M059J (cell line): ENCODE data around the gene TBX21. TPM values are rescaled to one million over a fixed set of nuclear protein-coding genes. Genes with fewer than 3 reads are reported as not detected.
"Not testable (repeated sequence)": the region's sequence is repeated elsewhere in the genome, so short reads cannot be mapped to it uniquely, and the experiment has no call there.

ENCODE experiments used
- DNase-seq: peaks from one replicate; pipeline ENCODE4 v3.0.0-alpha.2; 2012; ENCODE audit warnings: low read depth
- total RNA-seq: library from RNA; depleted of rRNA; stranded (reverse); fragments of >200 nt; shearing (Covaris generic); gene quantifications from 2 replicates; pipeline ENCODE4 v1.2.3, GENCODE V29; 2014

Gene TBX21
- total RNA-seq, 1 experiment from 2014 or later, result not detected

- DNase-seq, result no peak
Observed at GRCh38 chr17:47730681-47731080, 2.4 kb upstream of the TBX21 start.

DNA sequence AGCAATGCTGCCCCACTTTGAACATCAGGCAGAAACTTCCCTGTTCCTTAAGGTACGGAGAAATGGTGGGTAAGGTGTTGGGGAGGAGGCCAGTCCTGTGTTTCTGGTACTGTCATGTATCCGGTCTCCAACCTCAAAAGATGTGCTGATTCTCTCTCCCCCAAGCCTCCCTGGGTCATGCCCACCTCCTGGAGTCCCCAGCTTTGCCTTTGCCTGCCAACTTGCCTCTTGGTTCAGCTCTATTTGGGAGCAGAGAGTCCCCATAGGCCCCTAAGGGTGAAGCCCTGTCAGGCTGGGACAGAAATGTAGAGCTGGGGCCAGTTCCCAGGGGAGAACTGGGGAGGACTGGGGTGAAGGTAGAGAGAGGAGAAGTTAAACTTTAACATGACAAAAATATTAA, 1.6 kb upstream of the TBX21 start:
- DNase-seq, result no peak

DNA sequence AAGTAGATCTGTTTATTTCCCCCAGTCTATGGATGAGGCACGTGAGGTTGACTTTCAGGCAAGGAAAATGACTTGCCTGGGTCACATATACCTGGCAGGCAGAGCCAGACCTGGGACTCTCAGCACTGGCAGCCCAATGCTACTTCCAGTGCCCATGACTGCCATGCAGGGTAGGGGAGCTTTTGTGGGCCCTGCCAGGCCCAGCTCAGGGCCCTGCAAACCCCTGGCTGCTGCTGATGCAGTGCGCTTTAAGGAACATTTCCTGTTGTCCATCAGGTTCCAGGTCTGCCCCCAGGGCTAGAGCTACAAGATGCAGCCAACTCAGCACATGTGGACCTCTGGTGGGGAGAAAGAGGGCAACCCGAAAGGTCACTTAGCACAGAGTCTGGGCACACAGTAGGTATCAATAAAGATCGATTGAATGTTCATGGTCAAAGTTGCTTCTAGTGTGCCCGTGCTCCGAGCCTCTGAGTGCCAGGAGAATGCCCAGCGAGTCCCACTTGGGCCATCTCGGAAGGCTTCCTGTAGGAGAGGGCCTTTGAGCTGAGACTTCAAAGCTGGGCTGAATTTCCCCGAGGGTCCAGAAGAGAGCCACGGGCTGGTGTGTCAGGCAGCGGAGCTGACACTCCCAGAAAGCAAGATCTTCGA, 513 bp upstream of the TBX21 start:
- DNase-seq, result no peak

GRCh38 chr17:47733674-47734410, 806 bp downstream of the TBX21 start:
- DNase-seq, result no peak

GRCh38 chr17:47735139-47735464, 2.1 kb downstream of the TBX21 start:
- DNase-seq, result no peak

- no peak for DNase-seq
Observed at GRCh38 chr17:47735536-47736011, 2.5 kb downstream of the TBX21 start.

- no peak for DNase-seq
Observed at GRCh38 chr17:47736501-47737495, 3.8 kb downstream of the TBX21 start.

GRCh38 chr17:47738178-47738577, 5.1 kb downstream of the TBX21 start:
- no peak for DNase-seq

DNA sequence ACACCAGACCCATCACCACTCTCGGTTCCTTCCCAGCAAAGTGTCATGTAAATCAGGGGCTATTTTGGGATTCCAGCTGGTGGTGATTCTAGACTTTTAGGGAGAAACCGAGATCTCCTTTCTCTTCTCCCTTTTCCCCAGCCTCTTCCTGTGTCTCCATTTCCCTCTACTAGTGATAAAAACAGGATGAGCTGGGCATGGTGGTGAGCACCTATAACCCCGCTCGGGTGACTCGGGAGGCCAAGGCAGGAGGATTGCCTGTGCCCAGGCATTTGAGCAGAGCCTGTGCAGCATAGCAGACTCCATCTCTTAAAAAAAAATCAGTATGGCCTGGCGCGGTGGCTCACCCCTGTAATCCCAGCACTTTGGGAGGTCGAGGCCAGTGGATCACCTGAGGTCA, 6.1 kb downstream of the TBX21 start:
- no peak for DNase-seq

- not testable (repeated sequence) for DNase-seq
Observed at GRCh38 chr17:47739945-47740344, 6.9 kb downstream of the TBX21 start.

DNA sequence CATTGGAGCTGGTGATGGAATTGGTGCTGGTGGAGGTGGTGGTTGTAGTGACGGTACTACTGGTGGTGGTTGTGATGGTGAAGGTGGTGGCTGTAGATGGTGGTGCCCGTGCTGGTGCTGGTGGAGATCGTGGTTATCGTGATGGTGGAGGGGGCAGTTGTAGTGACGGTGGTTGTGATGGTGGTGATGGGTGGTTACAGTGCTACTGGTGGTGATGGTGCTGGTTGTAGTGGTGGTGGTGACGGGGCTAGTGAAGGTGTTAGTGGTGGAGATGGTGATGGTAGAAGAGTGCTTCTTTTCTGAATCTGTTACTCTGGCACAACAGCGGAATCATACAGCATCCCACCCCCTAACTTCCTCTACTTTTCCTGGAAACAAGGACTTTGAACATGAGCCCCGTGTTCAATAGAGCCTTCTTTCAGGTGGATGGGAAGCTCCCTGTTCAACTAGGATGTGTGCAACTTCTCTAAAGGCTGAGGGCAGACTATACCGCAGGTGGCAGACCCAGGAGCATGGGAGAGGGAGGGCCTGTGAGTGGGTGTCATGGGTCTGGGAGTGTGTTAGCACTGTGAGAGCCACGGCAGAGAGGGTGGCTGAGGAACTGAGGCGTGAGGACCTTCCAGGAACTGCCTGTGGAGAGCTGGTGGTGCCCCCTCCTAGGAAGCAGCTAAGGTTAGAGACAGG, 8.2 kb downstream of the TBX21 start:
- no peak for DNase-seq

DNA sequence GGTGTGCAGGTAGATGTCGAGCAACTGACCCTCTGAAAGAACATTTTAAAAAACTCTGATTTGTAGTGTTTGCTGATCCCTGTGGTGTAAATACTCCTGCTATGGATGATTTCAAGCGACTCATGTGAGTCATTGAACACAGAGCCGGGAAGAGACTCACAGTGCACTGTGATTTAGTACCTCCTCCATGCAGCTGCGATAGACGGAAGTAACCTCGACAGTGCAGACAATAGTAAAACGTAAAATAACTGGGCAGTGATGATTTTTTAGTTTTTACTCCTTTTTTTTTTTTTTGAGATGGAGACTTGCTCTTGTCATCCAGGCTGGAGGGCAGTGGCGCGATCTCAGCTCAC, 8.7 kb downstream of the TBX21 start:
- DNase-seq, result no peak

DNA sequence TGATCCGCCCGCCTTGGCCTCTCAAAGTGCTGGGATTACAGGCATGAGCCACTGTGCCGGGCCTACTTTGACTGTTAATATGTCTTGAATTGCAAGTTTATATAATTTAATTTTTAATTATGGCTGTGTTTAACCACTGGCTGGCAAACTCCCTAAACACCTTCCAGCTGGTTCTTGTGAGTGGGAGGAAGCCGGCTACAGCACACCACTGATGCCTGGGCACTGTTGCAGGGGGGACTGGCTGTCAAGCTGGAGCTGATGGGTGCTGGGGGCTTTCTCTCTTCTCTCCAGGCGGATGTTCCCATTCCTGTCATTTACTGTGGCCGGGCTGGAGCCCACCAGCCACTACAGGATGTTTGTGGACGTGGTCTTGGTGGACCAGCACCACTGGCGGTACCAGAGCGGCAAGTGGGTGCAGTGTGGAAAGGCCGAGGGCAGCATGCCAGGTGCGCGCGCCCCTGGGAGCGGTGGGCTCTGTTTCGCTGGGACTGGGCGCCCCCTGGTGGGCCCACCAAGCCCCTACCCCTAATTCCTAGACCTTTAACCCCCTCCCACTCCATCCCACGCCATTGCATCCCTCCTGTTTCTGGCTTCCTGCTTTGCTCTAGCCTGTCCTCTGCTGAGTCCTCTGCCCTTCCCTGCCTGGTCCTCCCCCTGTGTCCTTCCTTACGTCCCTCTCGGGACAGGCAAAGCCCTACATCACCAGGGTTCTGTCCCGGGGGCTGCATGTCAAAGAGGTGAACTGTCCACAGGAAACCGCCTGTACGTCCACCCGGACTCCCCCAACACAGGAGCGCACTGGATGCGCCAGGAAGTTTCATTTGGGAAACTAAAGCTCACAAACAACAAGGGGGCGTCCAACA, 9.5 kb downstream of the TBX21 start:
- no peak for DNase-seq

DNA sequence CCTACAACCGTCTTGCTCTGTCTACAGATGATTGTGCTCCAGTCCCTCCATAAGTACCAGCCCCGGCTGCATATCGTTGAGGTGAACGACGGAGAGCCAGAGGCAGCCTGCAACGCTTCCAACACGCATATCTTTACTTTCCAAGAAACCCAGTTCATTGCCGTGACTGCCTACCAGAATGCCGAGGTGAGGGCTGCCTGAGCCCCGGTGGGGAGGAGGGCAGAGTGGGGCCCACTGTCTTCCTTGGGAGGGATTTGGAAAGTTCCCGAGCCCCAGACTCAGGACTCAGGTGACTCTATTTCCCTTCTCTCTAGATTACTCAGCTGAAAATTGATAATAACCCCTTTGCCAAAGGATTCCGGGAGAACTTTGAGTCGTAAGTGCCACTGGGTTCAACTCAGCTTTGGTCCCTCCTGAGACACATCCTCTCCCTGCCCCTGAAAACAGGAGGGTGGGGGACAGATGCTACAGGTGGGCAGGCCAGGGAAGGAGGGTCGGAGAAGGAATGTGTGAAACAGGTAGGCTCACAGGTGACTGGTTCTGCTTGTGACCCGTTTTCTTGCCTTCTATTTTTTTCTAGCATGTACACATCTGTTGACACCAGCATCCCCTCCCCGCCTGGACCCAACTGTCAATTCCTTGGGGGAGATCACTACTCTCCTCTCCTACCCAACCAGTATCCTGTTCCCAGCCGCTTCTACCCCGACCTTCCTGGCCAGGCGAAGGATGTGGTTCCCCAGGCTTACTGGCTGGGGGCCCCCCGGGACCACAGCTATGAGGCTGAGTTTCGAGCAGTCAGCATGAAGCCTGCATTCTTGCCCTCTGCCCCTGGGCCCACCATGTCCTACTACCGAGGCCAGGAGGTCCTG, 11.4 kb downstream of the TBX21 start:
- DNase-seq, result no peak

DNA sequence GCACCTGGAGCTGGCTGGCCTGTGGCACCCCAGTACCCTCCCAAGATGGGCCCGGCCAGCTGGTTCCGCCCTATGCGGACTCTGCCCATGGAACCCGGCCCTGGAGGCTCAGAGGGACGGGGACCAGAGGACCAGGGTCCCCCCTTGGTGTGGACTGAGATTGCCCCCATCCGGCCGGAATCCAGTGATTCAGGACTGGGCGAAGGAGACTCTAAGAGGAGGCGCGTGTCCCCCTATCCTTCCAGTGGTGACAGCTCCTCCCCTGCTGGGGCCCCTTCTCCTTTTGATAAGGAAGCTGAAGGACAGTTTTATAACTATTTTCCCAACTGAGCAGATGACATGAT, 12.0 kb downstream of the TBX21 start:
- no peak for DNase-seq

GRCh38 chr17:47751471-47751870, 18.4 kb downstream of the TBX21 start:
- DNase-seq, result no peak

DNA sequence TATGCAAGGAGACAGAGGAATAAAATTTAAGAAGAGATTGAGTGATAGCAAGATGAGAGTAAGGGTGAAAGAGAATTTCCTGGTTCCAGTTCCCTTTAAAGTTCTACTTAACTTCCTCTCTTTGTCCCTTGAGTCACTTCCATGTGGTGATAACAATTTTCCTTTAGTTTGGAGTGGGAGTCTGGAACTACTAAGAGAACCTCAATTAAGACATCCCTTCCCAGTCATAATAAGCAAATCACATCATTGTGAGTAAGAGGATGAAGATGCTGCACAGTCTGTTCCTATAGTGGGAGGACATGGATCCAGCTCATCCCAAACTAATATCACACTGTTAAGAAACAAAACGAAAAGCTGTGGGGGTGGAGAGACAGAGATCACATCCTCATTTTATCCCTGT, 24.4 kb downstream of the TBX21 start:
- DNase-seq, result no peak

DNA sequence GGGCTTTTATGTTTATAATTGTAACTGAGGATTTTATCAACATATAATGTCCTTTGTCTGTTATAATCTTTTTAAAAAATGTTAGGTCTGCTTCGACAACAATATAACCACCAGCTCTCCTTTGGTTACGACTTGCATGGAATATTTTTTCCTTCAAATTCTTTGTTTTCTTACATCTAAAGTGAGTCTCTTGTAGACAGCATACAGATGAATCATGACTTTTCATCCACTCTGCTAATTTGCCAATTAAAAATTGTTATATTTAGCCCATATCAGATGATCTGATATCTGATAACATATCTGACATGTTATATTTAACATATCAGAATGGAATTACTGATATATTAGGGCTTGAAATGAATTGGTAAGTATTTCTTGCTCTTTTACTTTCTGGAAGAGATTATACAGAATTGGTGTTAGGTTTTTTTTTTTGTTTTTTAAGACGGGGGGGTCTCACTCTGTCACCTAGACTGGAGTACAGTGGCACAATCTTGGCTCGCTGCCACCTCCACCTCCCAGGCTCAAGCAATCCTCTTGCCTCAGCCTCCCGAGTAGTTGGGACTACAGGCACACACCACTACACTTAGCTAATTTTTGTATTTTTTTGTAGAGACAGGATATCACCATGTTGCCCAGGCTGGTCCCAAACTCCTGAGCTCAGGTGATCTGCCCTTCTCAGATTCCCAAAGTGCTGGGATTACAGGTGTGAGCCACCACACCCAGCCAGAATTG, 27.5 kb downstream of the TBX21 start:
- no peak for DNase-seq

GRCh38 chr17:47762728-47763127, 29.7 kb downstream of the TBX21 start:
- DNase-seq, result no peak
